Fibroblast of skin of right biceps (primary cell): ENCODE measurements around the gene GABARAP.
"Not testable (repeated sequence)": the region's sequence is repeated elsewhere in the genome, so short reads cannot be mapped to it uniquely, and the experiment has no call there.

Source experiments
- DNase-seq: peaks from one replicate; pipeline ENCODE4 v3.0.0-alpha.2; 2013

Gene GABARAP

GRCh38 chr17:7260651-7261378, 18.6 kb upstream of the GABARAP start:
- no peak for DNase-seq

- no peak for DNase-seq
Measured at GRCh38 chr17:7260151-7260550, 17.9 kb upstream of the GABARAP start.

- no peak for DNase-seq
Measured at GRCh38 chr17:7259555-7259889, 17.3 kb upstream of the GABARAP start.

- DNase-seq = no peak
Measured at GRCh38 chr17:7258731-7259554, 16.7 kb upstream of the GABARAP start.

GRCh38 chr17:7256766-7257456, 14.7 kb upstream of the GABARAP start:
- no peak for DNase-seq

GRCh38 chr17:7254511-7254910, 12.3 kb upstream of the GABARAP start:
- no peak for DNase-seq

- DNase-seq = no peak
Measured at GRCh38 chr17:7253082-7253481, 10.8 kb upstream of the GABARAP start.

- peak; percentile 96 for DNase-seq
Measured at GRCh38 chr17:7252176-7253043, 10.2 kb upstream of the GABARAP start, which contains the start of gene ELP5. TSS of gene ELP5 (plus strand) at chr17:7252215. CDS start at chr17:7252551, 336 bp downstream.

GRCh38 chr17:7251661-7252175, 9.5 kb upstream of the GABARAP start, which contains the start of gene CTDNEP1:
TSS of gene CTDNEP1 (minus strand) at chr17:7251734. CDS start at chr17:7251296, 438 bp downstream.
- peak; percentile 100 for DNase-seq

GRCh38 chr17:7250695-7251627, 8.7 kb upstream of the GABARAP start:
- DNase-seq = no peak

- no peak for DNase-seq
Measured at GRCh38 chr17:7249830-7250229, 7.6 kb upstream of the GABARAP start.

- no peak for DNase-seq
Measured at GRCh38 chr17:7249214-7249613, 7.0 kb upstream of the GABARAP start.

GRCh38 chr17:7248796-7249195, 6.5 kb upstream of the GABARAP start:
- DNase-seq = no peak

GRCh38 chr17:7246779-7247178, 4.5 kb upstream of the GABARAP start:
- no peak for DNase-seq

- DNase-seq = not testable (repeated sequence)
Measured at GRCh38 chr17:7243838-7244237, 1.6 kb upstream of the GABARAP start.

- DNase-seq = no peak
Measured at GRCh38 chr17:7243453-7243729, 1.1 kb upstream of the GABARAP start.

- peak; percentile 97 for DNase-seq
Measured at GRCh38 chr17:7242717-7243452, 636 bp upstream of the GABARAP start.

- no peak for DNase-seq
Measured at GRCh38 chr17:7241090-7241733, 1.0 kb downstream of the GABARAP start.

- no peak for DNase-seq
Measured at GRCh38 chr17:7240375-7240774, 1.9 kb downstream of the GABARAP start.
